ENCODE data around the gene KIRREL2. TPM values are rescaled to one million over a fixed set of nuclear protein-coding genes. Genes with fewer than 3 reads are reported as not detected.
"Not testable (repeated sequence)": the region's sequence is repeated elsewhere in the genome, so short reads cannot be mapped to it uniquely, and the experiment has no call there.

KIRREL2 gene
- total RNA-seq, 6 experiments from 2014 or later = 0.07 TPM; not detected in 5

DNA sequence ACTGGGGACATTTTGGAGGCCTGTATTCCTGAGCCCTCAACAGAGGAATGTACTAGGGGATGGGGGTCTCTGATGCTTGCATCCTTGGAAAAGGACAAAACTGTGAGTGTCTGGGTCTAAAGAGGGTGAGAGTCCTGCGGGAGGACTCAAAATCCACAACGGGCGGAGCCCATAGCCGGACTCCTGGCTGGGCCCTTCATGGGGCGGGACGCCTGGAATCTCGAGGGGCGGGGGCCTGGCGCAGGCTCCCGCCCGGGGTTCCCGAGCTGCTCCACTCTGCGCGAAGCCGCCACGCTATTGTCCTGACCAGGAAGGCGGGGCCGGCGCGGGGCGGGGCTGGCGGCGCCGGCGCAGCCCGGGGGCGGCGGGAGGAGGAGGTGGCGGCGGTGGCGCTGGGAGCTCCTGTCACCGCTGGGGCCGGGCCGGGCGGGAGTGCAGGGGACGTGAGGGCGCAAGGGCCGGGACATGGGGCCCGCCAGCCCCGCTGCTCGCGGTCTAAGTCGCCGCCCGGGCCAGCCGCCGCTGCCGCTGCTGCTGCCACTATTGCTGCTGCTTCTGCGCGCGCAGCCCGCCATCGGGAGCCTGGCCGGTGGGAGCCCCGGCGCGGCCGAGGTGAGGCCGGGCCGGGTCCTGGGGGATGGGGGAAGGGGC lies 11.6 kb downstream of the KIRREL2 start, which contains the start of gene APLP1:
TSS of gene APLP1 (plus strand) at position 403 of the 651 bp plus-strand sequence. CDS start at position 466, 63 bp downstream.
- TF ChIP-seq, protein P1, sequence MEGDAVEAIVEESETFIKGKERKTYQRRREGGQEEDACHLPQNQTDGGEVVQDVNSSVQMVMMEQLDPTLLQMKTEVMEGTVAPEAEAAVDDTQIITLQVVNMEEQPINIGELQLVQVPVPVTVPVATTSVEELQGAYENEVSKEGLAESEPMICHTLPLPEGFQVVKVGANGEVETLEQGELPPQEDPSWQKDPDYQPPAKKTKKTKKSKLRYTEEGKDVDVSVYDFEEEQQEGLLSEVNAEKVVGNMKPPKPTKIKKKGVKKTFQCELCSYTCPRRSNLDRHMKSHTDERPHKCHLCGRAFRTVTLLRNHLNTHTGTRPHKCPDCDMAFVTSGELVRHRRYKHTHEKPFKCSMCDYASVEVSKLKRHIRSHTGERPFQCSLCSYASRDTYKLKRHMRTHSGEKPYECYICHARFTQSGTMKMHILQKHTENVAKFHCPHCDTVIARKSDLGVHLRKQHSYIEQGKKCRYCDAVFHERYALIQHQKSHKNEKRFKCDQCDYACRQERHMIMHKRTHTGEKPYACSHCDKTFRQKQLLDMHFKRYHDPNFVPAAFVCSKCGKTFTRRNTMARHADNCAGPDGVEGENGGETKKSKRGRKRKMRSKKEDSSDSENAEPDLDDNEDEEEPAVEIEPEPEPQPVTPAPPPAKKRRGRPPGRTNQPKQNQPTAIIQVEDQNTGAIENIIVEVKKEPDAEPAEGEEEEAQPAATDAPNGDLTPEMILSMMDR (IDR thresholded peaks at IDR 0.05) = no peak
- Mint-ChIP-seq H3K27me3 (ENCODE audit: insufficient read depth) (peaks cover 30% of the 10 kb centered on the region), H3K36me3 (ENCODE audit: low read depth) (no peaks in the 10 kb centered on the region), H3K9me3 (no peaks in the 10 kb centered on the region), H3K4me3 (peak within 1 kb of the TSS; percentile 86), H3K4me1 (ENCODE audit: low read depth) (peaks cover 14% of the 10 kb centered on the region), H3K27ac (no peak within 1 kb of the TSS)
- DNase-seq = peak; percentile 13

- no peaks in the 10 kb centered on the region for H3K9me3 Mint-ChIP-seq
- H3K27me3 Mint-ChIP-seq (ENCODE audit: insufficient read depth) = peaks cover 30% of the 10 kb centered on the region
- H3K4me1 Mint-ChIP-seq (ENCODE audit: low read depth) = peaks cover 14% of the 10 kb centered on the region
- no peak overlapping the region for H3K27ac Mint-ChIP-seq
- TF ChIP-seq, protein P1 (IDR thresholded peaks at IDR 0.05) = no peak
- no peaks in the 10 kb centered on the region for H3K36me3 Mint-ChIP-seq (ENCODE audit: low read depth)
- no peak for DNase-seq
- peak overlapping the region; percentile 86 for H3K4me3 Mint-ChIP-seq
Measured at GRCh38 chr19:35868823-35869326, 12.2 kb downstream of the KIRREL2 start.

GRCh38 chr19:35869327-35870123 lies 12.8 kb downstream of the KIRREL2 start:
- H3K27ac Mint-ChIP-seq = no peak overlapping the region
- peak; percentile 54 for DNase-seq

GRCh38 chr19:35870124-35870736 lies 13.5 kb downstream of the KIRREL2 start:
- not testable (repeated sequence) for H3K27ac Mint-ChIP-seq

More at GRCh38 chr19:35869327-35870123, 12.8 kb downstream of the KIRREL2 start:
- peaks cover 14% of the 10 kb centered on the region for H3K4me1 Mint-ChIP-seq (ENCODE audit: low read depth)
- TF ChIP-seq, protein P1 (IDR thresholded peaks at IDR 0.05) = no peak
- peaks cover 26% of the 10 kb centered on the region for H3K27me3 Mint-ChIP-seq (ENCODE audit: insufficient read depth)
- peak overlapping the region; percentile 86 for H3K4me3 Mint-ChIP-seq
- no peaks in the 10 kb centered on the region for H3K9me3 Mint-ChIP-seq
- H3K36me3 Mint-ChIP-seq (ENCODE audit: low read depth) = no peaks in the 10 kb centered on the region

DNA sequence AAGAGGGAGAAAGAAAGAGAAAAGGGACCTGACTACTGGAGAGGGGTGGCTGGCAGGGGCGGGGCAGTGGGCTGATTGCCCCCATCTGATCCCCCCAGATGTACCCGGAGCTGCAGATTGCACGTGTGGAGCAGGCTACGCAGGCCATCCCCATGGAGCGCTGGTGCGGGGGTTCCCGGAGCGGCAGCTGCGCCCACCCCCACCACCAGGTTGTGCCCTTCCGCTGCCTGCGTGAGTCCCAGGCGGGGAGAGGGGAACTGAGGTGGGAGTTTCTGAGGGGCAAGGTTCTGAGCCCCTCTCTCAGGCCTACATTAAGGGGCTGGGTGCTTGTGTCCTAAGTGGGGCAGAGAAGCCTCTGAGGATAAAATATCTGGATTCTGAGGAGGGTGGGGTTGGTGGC lies 14.1 kb downstream of the KIRREL2 start:
- Mint-ChIP-seq H3K36me3 (ENCODE audit: low read depth) (no peaks in the 10 kb centered on the region), H3K4me3 (no peak overlapping the region), H3K27me3 (ENCODE audit: insufficient read depth) (peaks cover 15% of the 10 kb centered on the region), H3K4me1 (ENCODE audit: low read depth) (peaks cover 14% of the 10 kb centered on the region), H3K27ac (no peak overlapping the region), H3K9me3 (no peaks in the 10 kb centered on the region)
- no peak for DNase-seq
- TF ChIP-seq, protein P1 (IDR thresholded peaks at IDR 0.05) = peak; percentile 31; the same call in 1 of the 2 replicates

More at GRCh38 chr19:35870124-35870736, 13.5 kb downstream of the KIRREL2 start:
- Mint-ChIP-seq H3K27me3 (ENCODE audit: insufficient read depth) (peaks cover 19% of the 10 kb centered on the region), H3K4me1 (ENCODE audit: low read depth) (peaks cover 14% of the 10 kb centered on the region), H3K4me3 (peak overlapping the region; percentile 78)
- not testable (repeated sequence) for H3K36me3 Mint-ChIP-seq (ENCODE audit: low read depth); H3K9me3 Mint-ChIP-seq
- peak; percentile 16 for DNase-seq
